ENCODE results near the gene CSAG3.
"Not testable (repeated sequence)": the region's sequence is repeated elsewhere in the genome, so short reads cannot be mapped to it uniquely, and the experiment has no call there.

The CSAG3 gene

DNA sequence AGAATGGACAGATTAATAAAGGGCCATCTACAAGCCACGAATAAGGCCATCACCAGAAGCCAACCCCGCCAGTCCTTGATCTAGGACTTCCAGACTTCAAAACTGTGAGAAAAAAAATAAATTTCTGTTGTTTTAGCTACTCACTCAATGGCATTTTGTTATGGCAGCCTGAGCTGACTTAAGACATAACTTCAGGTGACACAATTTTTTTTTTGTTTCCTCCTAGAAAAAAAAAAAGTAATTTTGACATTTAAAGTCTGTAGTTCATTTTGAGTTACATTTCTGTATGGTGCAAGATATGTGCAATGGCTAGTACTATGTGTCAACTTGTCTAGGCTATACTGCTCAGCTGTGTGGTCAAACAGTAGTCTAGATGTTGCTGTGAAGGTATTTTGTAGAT, at the start of gene CSAG3:
Gene CSAG3, plus strand, starts transcription at position 301 of the 400 bp plus-strand sequence.
- DNase-seq, result not testable (repeated sequence)

DNA sequence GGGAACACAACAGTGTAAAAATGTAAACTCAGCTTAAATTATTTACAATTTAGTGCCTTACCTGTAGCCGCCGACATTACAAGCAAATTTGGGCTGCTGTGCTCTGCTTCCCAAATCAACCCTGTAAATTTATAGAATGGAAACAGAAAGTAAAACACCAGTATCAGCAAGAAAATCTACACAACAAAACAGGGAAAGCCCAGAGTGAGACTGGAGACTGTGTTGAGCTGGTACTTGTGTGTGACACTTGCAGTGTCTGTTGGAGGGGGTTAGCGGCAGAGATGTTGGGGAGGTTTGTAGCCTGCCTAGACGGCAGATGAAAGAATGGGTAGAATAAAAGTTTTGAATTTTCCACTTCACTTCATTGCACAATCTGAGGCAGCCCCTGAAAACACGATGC, 45.8 kb upstream of the CSAG3 start:
- not testable (repeated sequence) for DNase-seq

DNA sequence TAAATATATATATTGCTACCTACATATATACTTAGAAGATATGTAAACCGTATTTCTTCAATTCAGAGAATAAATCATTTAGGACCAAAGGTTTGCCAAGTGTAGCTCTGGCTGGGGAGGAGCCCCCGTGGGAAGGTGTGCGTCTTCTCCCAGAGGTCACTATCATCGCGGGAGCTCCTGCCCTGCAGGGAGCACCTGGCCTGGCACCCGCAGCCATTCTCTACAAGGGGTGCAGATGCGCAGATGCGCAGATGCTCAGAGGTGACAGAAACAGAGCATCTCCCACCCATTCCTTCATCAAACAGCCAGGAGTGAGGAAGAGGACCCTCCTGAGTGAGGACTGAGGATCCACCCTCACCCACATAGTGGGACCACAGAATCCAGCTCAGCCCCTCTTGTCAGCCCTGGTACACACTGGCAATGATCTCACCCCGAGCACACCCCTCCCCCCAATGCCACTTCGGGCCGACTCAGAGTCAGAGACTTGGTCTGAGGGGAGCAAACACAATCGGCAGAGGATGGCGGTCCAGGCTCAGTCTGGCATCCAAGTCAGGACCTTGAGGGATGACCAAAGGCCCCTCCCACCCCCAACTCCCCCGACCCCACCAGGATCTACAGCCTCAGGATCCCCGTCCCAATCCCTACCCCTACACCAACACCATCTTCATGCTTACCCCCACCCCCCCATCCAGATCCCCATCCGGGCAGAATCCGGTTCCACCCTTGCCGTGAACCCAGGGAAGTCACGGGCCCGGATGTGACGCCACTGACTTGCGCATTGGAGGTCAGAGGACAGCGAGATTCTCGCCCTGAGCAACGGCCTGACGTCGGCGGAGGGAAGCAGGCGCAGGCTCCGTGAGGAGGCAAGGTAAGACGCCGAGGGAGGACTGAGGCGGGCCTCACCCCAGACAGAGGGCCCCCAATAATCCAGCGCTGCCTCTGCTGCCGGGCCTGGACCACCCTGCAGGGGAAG, 44.9 kb upstream of the CSAG3 start, which contains the start of gene MAGEA2B:
Gene MAGEA2B, plus strand, starts transcription at position 814 of the 973 bp plus-strand sequence. CDS start 2,479 bp downstream, outside the sequence.
- DNase-seq, result not testable (repeated sequence)

- no peak for DNase-seq
These were observed 33.6 kb upstream of the CSAG3 start for GRCh38 chrX:152725409-152725808.

DNA sequence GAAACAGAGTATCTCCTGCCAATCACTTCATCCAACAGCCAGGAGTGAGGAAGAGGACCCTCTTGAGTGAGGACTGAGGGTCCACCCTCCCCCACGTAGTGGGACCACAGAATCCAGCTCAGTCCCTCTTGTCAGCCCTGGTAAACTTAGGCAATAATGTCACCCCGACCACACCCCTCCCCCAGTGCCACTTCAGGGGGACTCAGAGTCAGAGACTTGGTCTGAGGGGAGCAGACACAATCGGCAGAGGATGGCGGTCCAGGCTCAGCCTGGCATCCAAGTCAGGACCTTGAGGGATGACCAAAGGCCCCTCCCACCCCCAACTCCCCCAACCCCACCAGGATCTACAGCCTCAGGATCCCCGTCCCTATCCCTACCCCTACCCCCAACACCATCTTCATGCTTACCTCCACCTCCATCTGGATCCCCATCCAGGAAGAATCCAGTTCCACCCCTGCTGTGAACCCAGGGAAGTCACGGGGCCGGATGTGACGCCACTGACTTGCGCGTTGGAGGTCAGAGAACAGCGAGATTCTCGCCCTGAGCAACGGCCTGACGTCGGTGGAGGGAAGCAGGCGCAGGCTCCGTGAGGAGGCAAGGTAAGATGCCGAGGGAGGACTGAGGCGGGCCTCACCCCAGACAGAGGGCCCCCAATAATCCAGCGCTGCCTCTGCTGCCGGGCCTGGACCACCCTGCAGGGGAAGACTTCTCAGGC, 25.6 kb upstream of the CSAG3 start, which contains the start of the genes CSAG1 and MAGEA12:
Gene CSAG1, minus strand, starts transcription at position 461 of the 715 bp plus-strand sequence. CDS start 1,261 bp downstream, outside the sequence.
Gene MAGEA12, plus strand, starts transcription at position 497 of the 715 bp plus-strand sequence. CDS start 2,405 bp downstream, outside the sequence.
- no peak for DNase-seq

DNA sequence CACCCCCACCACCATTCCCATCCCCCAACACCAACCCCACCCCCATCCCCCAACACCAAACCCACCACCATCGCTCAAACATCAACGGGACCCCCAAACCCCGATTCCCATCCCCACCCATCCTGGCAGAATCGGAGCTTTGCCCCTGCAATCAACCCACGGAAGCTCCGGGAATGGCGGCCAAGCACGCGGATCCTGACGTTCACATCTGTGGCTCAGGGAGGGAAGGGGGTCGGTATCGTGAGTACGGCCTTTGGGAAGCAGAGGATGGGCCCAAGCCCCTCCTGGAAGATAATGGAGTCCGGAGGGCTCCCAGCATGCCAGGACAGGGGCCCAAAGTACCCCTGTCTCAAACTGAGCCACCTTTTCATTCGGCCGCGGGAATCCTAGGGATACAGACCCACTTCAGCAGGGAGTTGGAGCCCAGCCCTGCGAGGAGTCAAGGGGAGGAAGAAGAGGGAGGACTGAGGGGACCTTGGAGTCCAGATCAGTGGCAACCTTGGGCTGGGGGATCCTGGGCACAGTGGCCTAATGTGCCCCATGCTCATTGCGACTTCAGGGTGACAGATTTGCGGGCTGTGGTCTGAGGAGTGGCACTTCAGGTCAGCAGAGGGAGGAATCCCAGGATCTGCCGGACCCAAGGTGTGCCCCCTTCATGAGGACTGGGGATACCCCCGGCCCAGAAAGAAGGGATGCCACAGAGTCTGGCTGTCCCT, 24.7 kb upstream of the CSAG3 start:
- DNase-seq, result not testable (repeated sequence)

- DNase-seq, result no peak
These were observed 23.9 kb upstream of the CSAG3 start for GRCh38 chrX:152735101-152735500.

DNA sequence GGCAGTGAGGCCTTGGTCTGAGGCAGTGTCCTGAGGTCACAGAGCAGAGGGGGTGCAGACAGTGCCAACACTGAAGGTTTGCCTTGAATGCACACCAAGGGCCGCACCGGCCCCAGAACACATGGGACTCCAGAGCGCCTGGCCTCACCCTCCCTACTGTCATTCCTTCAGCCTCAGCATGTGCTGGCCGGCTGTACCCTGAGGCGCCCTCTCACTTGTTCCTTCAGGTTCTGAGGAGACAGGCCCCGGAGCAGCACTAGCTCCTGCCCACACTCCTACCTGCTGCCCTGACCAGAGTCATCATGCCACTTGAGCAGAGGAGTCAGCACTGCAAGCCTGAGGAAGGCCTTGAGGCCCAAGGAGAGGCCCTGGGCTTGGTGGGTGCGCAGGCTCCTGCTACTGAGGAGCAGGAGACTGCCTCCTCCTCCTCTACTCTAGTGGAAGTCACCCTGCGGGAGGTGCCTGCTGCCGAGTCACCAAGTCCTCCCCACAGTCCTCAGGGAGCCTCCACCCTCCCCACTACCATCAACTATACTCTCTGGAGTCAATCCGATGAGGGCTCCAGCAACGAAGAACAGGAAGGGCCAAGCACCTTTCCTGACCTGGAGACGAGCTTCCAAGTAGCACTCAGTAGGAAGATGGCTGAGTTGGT, 23.0 kb upstream of the CSAG3 start:
- DNase-seq, result no peak

DNA sequence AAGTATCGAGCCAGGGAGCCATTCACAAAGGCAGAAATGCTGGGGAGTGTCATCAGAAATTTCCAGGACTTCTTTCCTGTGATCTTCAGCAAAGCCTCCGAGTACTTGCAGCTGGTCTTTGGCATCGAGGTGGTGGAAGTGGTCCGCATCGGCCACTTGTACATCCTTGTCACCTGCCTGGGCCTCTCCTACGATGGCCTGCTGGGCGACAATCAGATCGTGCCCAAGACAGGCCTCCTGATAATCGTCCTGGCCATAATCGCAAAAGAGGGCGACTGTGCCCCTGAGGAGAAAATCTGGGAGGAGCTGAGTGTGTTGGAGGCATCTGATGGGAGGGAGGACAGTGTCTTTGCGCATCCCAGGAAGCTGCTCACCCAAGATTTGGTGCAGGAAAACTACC, 22.5 kb upstream of the CSAG3 start:
- not testable (repeated sequence) for DNase-seq

DNA sequence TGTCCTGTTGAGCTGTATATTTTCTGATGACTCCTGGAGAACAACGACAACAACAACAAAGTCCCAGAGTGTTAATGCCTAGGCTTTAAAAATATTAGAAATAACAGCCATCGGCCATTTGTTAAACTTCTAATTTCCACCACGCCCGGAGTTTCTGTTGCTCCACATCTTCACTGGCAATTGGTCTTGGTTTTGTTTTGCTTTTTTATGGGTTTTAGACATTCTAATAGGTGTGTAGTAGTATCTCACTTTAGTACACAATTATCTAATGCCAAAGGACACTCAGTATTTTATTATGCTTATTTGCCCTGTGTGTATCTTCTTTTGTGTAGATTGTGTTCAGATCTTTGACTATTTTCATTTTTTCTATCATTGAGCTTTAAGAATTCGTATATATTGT, 20.5 kb upstream of the CSAG3 start:
- DNase-seq, result no peak

GRCh38 chrX:152753686-152754650, 5.0 kb upstream of the CSAG3 start, which contains the start of gene MAGEA2:
Gene MAGEA2, minus strand, starts transcription at chrX:152753842. Its CDS starts 2,479 bp downstream, at chrX:152751363.
- not testable (repeated sequence) for DNase-seq

GRCh38 chrX:152754871-152755270, 4.1 kb upstream of the CSAG3 start:
- DNase-seq, result not testable (repeated sequence)

DNA sequence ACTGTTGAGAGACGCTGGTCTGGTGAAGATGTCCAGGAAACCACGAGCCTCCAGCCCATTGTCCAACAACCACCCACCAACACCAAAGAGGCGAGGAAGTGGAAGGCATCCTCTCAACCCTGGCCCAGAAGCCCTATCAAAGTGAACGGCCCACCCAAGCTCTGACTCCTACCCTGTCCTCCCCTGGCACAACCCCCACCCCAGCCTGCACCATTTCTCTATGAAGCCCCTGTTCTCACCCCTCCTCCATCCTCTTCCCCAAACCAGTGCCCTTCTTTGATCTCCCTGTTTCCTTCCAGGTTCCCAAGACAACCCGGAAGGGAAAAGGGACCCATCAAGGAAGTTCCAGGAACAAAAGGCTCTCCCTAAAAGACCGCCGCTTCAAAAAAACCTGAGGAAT, 526 bp downstream of the CSAG3 start:
- not testable (repeated sequence) for DNase-seq

GRCh38 chrX:152761582-152761981, 2.6 kb downstream of the CSAG3 start:
- not testable (repeated sequence) for DNase-seq

GRCh38 chrX:152766562-152766961, 7.5 kb downstream of the CSAG3 start:
- not testable (repeated sequence) for DNase-seq

- not testable (repeated sequence) for DNase-seq
These were observed 10.7 kb downstream of the CSAG3 start, which contains the start of gene MAGEA6 for GRCh38 chrX:152769549-152770289. Gene MAGEA6, minus strand, starts transcription at chrX:152769689. Its CDS starts 2,039 bp downstream, at chrX:152767650.

DNA sequence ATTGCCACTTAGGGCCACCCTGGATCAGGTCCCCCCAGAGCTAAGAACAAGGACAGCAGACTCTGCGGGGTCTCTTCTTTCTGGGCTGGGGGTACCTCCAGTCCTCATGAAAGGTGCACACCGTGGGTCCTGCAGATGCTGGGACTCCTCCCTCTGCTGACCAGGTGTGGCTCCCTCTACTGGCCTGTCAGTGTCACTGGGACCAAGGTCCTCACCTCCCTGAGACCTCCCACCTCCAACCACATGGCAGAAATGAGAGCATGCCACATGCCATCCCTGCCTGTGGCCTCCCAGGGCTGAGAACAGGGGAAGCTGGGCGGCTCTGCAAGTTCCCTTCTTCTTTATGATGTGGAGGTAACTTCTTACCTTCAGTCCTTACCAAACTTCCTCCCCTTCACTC, 28.0 kb downstream of the CSAG3 start:
- DNase-seq, result not testable (repeated sequence)

DNA sequence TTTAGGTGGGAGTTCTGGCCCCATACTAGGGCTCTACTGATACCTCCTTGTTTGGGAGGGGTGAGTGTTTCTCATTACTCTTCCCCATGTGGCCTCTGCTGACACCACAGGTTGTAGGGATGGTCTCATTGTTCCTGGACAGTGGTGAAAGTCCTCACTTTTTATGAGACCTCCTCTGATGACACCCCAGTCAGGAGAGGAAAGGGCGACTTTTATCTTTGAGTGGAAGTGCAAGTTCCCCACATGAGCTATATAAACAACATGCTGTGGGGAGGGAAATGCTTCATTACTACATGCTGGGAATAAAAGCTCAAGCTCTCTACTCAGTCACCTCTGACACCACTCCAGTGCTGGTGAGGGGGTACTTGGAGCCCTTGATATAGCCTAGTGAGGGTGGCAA, 39.9 kb downstream of the CSAG3 start:
- no peak for DNase-seq

DNA sequence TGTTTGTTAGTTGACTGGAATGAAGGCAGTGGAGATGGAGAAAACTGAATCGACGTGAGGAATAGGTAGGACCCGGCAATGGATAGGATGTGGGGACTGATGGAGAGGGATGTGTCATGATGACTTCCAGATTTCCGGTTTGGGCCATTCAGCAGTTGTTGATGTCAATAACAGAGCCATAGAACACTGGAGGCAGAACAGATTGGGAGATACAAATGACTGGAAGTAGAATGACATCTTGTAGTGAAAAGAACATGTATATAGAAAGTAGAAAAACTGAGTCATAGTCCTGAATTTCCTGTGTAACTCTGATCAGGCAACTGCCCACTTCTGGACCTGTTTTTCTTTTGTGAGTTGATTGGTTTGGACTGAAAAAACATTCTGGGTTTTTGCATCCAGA, 47.0 kb downstream of the CSAG3 start:
- no peak for DNase-seq
